NCI-H1048 (cell line): ENCODE measurements around the gene DHX58.
"Not testable (repeated sequence)": the region's sequence is repeated elsewhere in the genome, so short reads cannot be mapped to it uniquely, and the experiment has no call there.

ENCODE experiments used
- DNase-seq: peaks from one replicate; lab custom pipeline; 2025; lab: John Stamatoyannopoulos, UW

The DHX58 gene

DNA sequence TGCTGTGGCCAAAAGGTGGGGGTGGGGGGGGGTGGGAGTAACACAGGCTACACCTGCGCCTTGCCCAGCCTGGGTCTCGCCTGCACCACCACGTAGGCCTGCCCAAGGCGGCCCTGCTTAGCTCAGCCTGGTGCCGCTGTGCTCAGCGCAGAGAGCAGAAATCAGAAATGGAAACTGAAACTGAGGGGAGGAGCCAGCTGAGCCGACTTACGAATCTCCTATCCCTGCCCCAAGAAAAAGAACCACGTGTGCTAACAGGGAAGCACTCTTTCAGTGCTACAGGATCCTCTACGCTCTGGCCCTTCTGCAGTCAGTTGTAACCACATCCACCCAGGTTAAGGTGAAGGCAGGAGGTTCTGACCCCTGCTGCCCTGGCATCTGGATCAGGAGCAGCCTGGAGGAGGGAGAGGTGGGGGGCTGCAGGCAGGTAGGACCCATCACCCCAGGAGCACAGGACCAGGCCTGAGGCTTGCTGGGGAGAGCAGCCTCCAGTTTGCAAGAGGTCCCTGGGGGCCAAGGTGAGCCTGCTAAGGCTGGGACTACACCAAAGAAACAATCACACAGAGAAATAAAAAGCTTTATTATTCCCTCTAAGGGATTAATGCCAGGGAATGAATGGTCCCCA, at the start of gene DHX58:
DHX58 (minus strand) TSS at position 163 of the 625 bp plus-strand sequence. CDS start 822 bp downstream, outside the sequence.
- peak; percentile 33 for DNase-seq

DNA sequence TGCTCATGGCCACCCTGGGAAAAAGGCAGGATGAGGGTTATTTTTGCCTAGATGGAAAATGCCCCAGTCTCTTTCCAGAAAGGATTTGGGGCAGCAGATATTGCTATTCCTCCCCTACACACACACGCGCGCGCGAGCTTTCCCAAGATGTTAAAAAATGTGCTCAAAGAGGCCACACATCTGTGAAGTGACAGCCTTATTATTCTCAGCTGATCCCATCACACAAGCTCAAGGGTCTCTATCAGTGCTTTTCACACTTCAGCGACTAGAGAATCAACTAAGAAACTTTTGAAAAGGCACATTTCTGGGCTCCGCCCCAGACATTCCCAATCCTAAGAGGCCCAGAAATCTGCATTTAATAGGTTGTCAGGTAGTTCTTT, 48.0 kb upstream of the DHX58 start:
- no peak for DNase-seq

DNA sequence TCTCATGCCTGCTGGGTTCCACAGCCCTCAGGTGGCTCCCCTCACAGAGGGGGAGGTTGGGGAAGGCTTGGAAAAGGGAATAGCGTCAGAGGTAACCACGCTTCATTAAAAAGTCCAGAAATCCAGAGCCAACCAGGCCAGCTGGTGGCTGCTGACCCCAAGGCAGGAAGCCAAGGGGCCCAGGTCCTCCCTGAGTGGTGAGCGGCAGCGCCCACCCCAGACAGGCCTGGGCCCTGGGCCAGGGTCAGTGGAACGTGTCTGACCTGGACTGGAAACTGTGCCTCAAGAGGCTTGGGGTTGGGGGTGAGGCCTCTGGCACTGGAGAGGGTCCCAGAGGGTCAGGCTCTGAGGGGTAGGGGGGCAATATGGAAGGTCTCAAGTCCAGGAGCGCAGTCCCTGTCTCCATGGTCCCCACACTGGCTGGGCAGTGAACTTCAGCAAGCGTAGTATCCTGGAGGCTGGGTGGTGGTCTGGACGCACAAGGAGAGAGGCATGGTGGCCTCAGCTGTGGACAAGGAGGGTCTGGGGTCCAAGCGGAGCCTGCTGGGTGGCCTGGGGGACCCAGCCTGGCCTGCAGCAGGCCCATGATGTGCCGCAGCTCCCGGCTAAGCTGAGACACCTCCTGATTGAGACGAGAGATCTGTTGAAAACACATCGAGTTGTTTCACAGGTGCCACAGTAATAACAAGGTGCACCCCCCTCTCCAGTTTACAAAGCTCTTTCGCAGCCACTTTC, 47.4 kb upstream of the DHX58 start:
- DNase-seq = no peak

DNA sequence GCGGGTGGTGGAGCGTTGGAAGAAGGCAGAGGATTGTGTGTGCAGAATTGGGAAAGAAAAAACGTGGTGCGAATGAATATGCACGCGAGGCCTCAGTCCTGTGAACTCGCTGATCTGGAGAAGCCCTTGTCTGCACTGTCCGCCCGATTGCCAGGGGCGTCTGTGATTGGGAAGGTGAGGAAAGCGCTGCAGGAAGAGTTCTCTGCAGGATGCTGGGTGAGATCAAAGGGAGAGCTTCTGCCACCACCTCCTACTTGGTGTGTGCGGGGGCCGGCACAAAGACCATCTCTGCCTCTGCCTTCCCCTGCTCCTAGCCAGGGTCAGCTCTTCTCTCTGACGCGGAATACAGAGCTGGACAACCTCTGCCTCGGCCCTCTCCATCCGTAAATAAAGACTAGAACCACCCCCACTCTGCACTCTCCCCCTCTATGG, 43.1 kb upstream of the DHX58 start:
- DNase-seq = no peak

DNA sequence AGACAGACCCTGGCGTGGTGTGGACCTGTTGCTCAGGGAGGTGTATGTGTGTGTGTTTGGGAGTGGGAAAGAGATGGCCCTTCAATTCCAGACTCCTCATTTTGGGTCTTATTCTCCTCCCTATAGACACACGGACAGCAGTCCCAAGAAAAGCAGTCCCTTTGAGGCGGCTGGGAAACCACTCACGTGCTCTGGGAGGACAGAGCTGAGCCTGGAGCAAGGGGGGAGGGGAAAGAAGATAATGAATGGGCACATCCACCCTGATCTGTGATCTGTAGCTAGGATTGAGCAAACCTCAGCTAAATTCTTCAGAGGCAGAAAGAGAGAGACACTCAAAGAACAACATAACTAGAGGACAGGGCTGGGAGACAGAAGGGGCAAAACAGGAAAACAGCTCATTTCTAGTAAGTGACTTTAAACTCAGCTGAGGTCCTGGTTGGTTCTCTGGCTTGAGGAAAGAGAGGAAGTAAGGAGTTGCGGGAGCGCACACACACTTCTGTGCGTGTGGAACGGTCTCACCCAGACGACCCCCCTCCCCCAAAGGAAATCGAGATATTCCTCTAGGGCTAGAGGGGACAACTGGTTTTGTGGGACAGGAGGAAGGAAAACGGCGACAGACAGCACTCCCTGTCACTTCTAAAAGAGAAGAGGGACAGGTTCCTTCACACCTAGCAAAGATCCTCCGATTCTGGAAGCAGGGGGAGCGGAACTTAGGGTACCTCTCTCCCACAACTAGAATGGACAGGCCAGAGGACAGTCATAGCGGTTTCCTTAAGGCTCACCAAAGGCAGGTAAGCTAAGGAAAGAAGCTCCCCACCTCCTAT, 41.6 kb upstream of the DHX58 start:
- no peak for DNase-seq

DNA sequence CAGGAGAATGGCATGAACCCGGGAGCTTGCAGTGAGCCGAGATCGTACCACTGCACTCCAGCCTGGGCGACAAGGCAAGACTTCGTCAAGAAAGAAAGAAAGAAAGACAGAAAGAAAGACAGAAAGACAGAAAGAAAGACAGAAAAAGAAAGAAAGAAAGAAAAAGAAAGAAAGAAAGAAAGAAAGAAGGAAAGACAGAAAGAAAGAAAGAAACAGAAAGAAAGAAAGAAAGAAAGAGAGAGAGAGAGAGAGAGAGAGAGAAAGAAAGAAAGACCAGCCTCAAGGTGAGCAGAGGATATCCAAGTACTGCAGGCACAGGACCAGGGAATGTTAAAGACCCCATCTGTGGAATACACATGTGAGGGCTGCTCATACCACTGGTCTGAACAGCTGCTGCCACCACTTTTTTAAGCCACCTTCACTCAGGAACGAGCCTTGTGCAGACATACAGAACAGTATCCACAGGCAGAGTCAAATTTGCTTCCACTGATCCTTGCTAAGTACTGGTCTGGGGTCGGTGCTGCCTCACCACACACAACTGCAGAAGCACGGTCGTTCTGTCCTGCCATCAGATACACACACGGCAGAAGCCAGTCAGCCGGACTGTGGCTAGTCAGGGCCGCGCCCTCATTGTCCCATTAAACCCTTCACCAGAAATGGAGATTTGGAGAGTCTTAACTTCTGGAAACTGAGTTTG, 34.5 kb upstream of the DHX58 start:
- DNase-seq = no peak

DNA sequence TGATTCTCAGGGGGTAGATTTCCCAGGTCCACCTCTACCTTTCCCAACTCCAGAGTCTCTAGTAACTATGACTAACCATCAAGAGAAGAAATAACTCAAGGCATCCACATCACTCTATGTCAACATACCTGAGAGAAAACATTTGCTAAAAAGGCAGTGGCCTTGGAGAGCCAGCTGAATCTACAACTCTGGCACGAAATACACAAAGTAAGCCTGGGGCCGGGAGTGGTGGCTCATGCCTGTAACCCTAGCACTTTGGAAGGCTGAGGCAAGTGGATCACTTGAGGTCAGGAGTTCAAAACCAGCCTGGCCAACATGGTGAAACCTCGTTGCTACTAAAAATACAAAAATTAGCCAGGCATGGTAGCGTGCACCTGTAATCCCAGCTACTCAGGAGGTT, 30.6 kb upstream of the DHX58 start:
- DNase-seq = not testable (repeated sequence)

DNA sequence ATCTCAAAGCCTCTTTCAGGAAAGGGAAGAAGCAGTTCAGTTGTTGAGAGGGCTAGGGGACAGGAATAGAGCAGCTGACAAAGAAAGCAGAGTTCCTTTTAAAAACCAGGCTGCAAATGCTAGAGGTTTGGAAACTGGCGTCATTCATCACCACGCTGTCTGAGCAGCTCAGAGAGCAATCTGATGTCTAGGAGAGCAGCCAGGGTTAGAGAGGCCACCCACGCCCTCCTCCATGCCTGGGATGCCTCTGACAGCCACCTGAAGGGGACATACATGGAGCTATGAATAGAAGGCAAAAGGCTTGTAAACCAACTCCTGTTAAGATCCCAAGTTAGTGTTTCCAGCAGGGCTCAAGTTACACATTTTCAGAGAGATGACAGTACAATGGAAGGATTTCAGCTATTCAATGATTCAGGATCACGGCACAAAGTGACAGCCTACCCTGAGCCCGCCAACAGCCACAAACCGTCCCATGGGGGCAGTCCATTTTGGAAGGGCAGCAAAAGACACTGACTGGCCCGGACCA, 29.9 kb upstream of the DHX58 start:
- DNase-seq = no peak

DNA sequence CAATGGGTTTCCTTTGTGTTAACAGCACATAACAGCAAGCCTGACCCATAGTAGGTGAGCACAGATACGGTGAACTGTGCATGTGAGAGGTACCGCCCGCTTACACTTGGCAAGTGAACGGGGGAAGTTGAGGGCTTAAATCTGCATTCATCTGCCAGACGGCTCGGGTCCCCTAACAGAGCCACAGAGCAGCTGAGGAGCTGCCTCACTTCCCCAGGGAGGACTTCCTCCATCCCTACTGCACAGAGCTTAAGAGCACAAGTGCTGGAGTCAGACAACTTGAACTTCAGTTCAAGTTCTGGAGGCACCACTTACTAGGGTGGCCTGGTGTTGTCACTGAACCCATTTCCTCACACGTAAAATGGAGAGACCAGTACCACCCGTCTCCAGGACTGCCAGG, 28.9 kb upstream of the DHX58 start:
- DNase-seq = no peak

DNA sequence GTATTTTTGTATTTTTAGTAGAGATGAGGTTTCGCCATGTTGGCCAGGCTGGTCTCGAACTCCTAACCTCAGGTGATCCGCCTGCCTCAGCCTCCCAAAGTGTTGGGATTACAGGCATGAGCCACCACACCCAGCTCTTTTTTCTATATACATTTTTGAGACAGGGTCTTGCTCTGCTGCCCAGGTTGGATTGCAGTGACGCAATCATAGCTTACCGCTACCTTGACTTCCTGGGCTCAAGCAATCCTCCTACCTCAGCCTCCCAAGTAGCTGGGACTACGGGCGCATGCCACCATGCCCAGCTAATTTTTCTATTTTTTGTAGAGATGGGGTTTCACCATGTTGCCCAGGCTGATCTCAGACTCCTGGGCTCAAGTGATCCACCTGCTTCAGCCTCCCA, 28.2 kb upstream of the DHX58 start:
- DNase-seq = not testable (repeated sequence)

DNA sequence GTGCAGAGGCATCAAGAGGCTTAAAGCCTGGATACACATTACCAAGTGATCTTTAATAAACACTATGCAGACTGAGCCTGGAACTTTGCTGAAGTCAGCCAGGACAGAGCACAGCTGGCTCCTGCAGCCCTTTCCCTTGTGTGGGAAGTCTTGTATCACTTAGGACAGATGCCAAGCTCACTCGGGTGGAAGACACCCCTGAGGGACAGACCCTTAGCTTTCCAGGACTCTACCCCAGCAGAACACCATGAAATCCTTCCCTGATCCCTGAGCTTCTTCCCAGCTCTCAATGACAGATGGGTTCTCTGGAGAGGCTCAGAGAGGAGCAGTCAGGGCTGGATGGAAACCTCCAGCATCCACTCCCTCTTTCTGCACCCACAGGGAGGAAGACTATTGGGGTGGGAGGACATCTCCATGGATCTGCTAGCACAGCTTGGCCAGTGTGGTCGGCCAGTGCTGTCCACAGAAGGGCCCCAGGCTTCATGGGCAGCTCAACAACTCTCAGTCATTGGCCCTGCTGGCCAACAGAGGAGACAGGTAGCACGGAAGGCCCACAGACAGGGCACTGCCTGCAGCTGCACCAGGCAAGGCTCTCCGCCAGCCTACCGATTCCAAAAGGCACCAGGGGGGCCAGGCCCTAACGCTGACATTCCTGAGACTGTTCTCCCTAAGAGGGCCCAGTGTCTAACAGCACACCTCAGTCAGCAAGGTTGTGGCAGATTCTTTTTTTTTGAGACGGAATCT, 26.4 kb upstream of the DHX58 start:
- DNase-seq = no peak

DNA sequence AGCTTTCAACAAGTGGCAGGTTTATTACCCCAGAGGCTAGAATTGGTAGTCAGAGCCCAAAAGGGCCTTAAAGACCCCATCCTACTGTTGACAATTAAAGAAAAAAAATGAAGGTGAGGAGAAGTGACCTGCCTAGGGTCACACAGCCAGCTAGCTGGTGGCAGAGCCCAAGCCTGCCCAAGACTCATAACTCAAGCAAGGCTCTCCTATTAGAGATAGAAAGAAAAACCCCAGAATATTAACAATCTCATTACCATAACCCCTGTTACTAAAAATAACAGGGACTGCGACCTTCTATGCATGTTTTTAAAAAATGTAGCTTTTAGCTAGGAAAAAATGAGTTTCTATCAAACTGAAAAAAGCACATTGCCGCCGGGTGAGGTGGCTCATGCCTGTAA, 24.1 kb upstream of the DHX58 start:
- no peak for DNase-seq

DNA sequence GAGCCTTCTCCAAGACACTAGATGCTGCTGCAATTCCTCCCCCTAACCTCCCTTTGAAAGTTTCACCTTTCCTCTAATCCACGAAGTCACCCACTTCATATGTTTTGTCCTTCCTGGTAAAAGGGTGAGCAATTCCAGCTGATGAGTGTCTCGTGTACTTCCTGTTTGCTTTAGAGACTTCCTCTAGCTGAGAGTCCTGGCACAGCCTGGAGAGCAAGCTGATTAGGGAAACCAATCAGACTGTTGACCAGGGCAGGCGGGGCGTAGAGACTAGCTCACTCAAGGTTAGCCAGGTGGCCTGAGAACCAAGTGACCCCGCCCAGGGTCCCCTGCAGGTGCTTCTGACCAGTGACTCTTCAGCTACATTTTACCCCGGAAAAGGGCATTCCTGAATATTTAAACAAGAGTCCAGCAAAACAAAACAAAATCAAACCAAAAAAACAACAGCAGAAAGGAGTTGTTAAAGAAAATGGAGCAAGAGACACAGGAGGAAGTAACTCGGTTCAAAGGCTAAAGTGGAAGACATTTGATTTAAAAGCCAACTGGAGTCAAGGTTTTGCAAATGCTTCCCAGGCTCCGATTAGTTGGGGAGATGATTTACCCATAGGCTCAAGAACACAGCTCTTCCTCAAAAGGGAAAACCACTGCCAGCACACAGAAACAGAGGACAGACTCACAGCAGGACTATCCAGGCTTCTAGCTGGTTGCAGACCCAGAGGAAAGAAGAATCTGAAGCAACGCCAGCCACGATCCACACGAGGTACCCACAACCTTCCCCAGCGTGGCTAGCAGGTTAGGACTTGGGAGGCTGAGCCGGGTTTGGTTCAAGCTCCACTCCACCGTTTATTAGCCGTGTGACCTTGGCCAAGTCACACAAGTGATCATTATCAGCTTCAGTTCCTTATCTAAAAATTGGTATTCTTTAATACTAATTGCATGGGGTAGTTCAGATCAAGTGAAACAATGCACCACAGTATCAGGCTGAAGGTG, 23.4 kb upstream of the DHX58 start:
- DNase-seq = no peak

DNA sequence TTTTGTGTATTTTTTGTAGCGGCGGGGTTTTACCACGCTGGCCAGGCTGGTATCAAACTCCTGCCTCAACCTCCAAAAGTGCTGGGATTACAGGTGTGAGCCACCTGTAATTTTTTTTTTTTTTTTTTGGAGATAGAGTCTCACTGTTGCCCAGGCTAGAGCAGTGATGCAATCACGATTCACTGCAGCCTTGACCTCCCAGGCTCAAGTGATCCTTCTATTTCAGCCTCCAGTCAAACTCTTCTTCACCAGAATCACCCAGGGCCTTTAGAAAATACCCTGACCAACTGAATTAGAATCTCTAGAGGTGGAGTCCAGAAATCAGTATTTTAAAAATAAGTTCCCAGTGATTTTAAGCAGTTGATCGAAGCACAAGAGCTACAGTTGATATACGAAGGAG, 22.6 kb upstream of the DHX58 start:
- DNase-seq = no peak

DNA sequence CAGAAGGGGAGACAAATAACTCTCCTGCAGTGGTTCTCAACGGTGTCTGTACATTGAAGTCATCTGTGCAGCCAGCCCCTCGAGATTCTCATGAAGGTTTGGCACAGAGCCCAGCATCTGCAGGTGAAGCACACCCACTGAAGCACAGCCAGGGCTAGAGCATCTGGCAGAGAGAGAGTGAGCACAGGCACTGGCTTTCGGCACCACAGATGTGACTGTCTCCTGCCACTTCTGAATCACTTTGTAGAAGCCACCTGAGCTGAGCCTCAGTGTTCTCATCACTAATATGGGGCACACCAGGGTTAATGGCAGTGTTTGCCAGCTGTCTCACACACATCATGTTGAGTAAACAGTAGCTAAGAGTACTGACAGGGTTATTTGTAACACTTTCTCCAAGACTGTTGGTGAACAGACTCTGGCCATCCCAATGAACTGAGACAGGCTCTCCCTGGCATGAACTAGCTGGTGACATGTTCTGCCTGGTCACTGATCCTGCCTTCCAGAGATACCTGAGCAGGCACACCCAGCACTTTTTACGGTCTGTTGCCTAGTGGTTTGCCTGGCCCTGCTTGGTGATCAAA, 21.0 kb upstream of the DHX58 start:
- no peak for DNase-seq

DNA sequence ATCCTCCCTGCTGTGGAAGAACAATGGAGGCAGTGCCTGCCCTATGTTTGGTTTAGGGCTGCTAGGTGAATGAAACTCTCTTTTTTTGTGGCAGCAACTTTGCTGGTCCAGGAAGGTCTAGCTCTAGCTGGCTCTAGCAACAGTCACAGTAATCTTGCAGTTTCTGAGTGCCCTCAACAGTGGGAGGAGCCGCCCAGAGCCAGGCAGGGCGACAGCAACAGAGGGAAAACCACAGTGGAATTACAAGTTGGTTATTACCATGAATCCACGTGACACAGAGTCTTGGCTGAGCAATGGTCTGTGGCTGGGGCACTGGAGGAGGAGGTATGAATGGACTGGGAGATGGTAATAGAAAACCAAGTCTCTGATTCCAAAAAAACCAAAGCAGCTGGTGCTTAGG, 20.4 kb upstream of the DHX58 start:
- no peak for DNase-seq

DNA sequence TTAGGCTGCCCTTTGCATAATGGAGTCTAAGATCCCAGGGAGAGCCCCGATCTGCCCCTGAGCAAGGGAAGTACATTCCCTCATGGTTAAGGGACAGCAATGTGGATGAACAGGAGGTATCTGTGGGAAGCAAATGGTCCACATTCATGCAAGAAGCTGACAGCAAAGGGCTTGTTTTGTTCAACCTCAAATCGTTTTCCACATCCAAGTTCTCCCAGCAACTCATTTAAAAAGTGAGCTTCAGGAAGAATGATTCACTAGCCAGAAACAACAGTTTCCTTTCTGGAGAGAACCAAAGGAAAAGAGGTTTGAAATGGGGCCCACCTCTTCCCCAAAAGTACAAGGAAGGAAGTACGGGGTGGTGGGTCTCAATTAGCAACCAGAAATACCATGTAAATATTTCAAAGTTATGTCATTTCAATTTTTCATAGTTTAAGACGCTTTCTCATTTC, 19.5 kb upstream of the DHX58 start:
- no peak for DNase-seq

DNA sequence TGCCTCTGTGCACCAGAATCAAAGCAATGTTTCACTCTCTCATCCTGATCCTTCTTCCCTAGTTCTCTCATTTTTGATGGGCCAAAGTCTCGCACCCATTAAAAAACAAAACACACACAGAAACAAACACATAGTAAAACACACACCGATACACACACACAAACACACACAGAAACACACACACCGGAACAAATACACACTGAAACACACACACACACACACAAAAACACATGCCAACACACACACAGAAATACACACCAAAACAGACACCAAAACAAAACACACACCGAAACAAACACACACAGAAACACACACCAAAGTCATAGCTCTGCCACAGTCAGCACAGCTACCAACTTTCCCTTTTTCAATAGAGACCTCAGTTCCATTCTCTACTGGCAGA, 18.7 kb upstream of the DHX58 start:
- no peak for DNase-seq

DNA sequence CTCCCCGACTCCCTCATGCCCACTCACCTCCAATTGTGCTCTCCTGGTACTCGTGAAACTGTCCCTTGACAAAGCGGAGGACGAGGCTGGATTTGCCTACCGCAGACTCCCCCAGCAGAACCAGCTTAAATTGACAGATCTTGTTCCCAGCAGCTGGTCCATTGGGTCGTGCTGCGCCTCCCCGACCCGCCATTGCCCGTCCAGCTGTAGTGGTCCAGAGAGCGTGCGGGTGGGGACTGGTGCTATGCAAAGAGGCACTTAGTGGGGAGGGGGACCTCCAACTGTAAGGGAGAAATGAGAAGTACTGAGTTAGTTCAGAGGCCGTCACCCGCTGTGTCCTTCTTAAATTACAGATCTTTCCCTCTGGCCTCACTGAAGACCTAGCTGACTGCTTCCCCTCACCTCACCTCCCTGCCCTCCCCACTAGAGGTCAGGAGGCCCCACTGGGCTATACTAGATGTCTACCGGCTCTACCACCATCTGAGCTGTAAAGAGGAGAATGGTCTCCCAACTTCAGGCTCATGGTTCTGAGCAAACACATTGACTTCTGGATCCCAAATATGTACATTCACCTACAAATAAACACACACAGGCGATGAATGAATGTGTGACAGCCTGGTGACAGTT, 17.9 kb upstream of the DHX58 start:
- no peak for DNase-seq
